Measurements from ENCODE around the gene ABCF2.

Gene ABCF2

GRCh38 chr7:151241755-151242096 is 14.7 kb upstream of the ABCF2 start:
- no peak overlapping the region for H3K18ac ChIP-seq (ENCODE audit: low read depth in 1 of 2, low read length in 2 of 2)
- no peak overlapping the region for H2BK15ac ChIP-seq (ENCODE audit: low read depth, poor library complexity, severe bottlenecking)
- no peak overlapping the region for H2AFZ ChIP-seq (ENCODE audit: low read depth, low read length)
- H4K8ac ChIP-seq (ENCODE audit: low read length) = no peak overlapping the region
- H3K9me3 ChIP-seq (ENCODE audit: control insufficient read depth, low read length) = no peaks in the 10 kb centered on the region
- H2BK5ac ChIP-seq (ENCODE audit: low read depth, low read length, poor library complexity, severe bottlenecking) = no peak overlapping the region
- no peak for DNase-seq
- peaks cover 55 to 64% of the 10 kb centered on the region in 2 experiments for H3K36me3 ChIP-seq (ENCODE audit: control insufficient read depth in 1 of 2, insufficient read depth in 2 of 2, low read depth in 1 of 2, low read length in 2 of 2)
- H2BK12ac ChIP-seq (ENCODE audit: low read length in 2 of 2) = no peak overlapping the region
- no peak overlapping the region for H3K4ac ChIP-seq (ENCODE audit: low read depth in 1 of 2, low read length in 2 of 2)
- no peaks in the 10 kb centered on the region for H3K27me3 ChIP-seq (ENCODE audit: control insufficient read depth in 1 of 2, insufficient read depth in 1 of 2, low read length in 2 of 2)
- no peak overlapping the region for H3K9ac ChIP-seq (ENCODE audit: low read length)
- H3K4me1 ChIP-seq (ENCODE audit: control insufficient read depth, insufficient read depth, low read depth, low read length) = peaks cover 22% of the 10 kb centered on the region
- 97% methylated on average over 9 of the region's 9 CpGs for WGBS
- H3K23ac ChIP-seq (ENCODE audit: low read length in 2 of 2) = no peak overlapping the region
- no peak overlapping the region for H3K4me3 ChIP-seq (ENCODE audit: insufficient read depth in 1 of 2, low read depth in 1 of 2, low read length in 2 of 2)
- H2AK5ac ChIP-seq (ENCODE audit: low read length, severe bottlenecking) = no peak overlapping the region
- H3K79me1 ChIP-seq (replicated peaks; ENCODE audit: low read length, poor library complexity, severe bottlenecking) = peaks cover 35% of the 10 kb centered on the region
- H3K4me2 ChIP-seq (ENCODE audit: low read length, poor library complexity, severe bottlenecking) = no peak overlapping the region
- no peak overlapping the region for H4K91ac ChIP-seq (ENCODE audit: low read length)
- no peak overlapping the region for H3K27ac ChIP-seq (ENCODE audit: low read length, poor library complexity, severe bottlenecking)
- no peak overlapping the region for H2BK120ac ChIP-seq (ENCODE audit: low read depth, low read length)
- H3K14ac ChIP-seq (ENCODE audit: low read length in 2 of 2) = no peak overlapping the region

GRCh38 chr7:151240942-151241754 is 14.1 kb upstream of the ABCF2 start:
- no peaks in the 10 kb centered on the region for H3K27me3 ChIP-seq (ENCODE audit: control insufficient read depth in 1 of 2, insufficient read depth in 1 of 2, low read length in 2 of 2)
- H3K4me2 ChIP-seq (ENCODE audit: low read length, poor library complexity, severe bottlenecking) = no peak overlapping the region
- no peak overlapping the region for H3K23ac ChIP-seq (ENCODE audit: low read length in 2 of 2)
- no peak overlapping the region for H3K4me3 ChIP-seq (ENCODE audit: insufficient read depth in 1 of 2, low read depth in 1 of 2, low read length in 2 of 2)
- H3K9ac ChIP-seq (ENCODE audit: low read length) = no peak overlapping the region
- H3K79me1 ChIP-seq (replicated peaks; ENCODE audit: low read length, poor library complexity, severe bottlenecking) = peaks cover 33% of the 10 kb centered on the region
- no peak overlapping the region for H4K91ac ChIP-seq (ENCODE audit: low read length)
- H2AK5ac ChIP-seq (ENCODE audit: low read length, severe bottlenecking) = no peak overlapping the region
- H3K14ac ChIP-seq (ENCODE audit: low read length in 2 of 2) = no peak overlapping the region
- no peak overlapping the region for H3K18ac ChIP-seq (ENCODE audit: low read depth in 1 of 2, low read length in 2 of 2)
- H4K8ac ChIP-seq (ENCODE audit: low read length) = no peak overlapping the region
- no peak overlapping the region for H2BK120ac ChIP-seq (ENCODE audit: low read depth, low read length)
- peaks cover 19% of the 10 kb centered on the region for H3K4me1 ChIP-seq (ENCODE audit: control insufficient read depth, insufficient read depth, low read depth, low read length)
- H3K4ac ChIP-seq (ENCODE audit: low read depth in 1 of 2, low read length in 2 of 2) = no peak overlapping the region
- no peak overlapping the region for H2BK15ac ChIP-seq (ENCODE audit: low read depth, poor library complexity, severe bottlenecking)
- no peak overlapping the region for H2AFZ ChIP-seq (ENCODE audit: low read depth, low read length)
- no peak overlapping the region for H3K27ac ChIP-seq (ENCODE audit: low read length, poor library complexity, severe bottlenecking)
- H2BK5ac ChIP-seq (ENCODE audit: low read depth, low read length, poor library complexity, severe bottlenecking) = no peak overlapping the region
- H2BK12ac ChIP-seq (ENCODE audit: low read length in 2 of 2) = no peak overlapping the region
- no peaks in the 10 kb centered on the region for H3K9me3 ChIP-seq (ENCODE audit: control insufficient read depth, low read length)
- WGBS = 93% methylated on average over 7 of the region's 7 CpGs
- H3K36me3 ChIP-seq (ENCODE audit: control insufficient read depth in 1 of 2, insufficient read depth in 2 of 2, low read depth in 1 of 2, low read length in 2 of 2) = peaks cover 61 to 70% of the 10 kb centered on the region in 2 experiments
- no peak for DNase-seq

GRCh38 chr7:151240536-151240935 is 13.5 kb upstream of the ABCF2 start:
- H3K79me1 ChIP-seq (replicated peaks; ENCODE audit: low read length, poor library complexity, severe bottlenecking) = peaks cover 33% of the 10 kb centered on the region
- H4K8ac ChIP-seq (ENCODE audit: low read length) = no peak overlapping the region
- peaks cover 67 to 75% of the 10 kb centered on the region in 2 experiments for H3K36me3 ChIP-seq (ENCODE audit: control insufficient read depth in 1 of 2, insufficient read depth in 2 of 2, low read depth in 1 of 2, low read length in 2 of 2)
- H2BK12ac ChIP-seq (ENCODE audit: low read length in 2 of 2) = no peak overlapping the region
- no peak overlapping the region for H2AFZ ChIP-seq (ENCODE audit: low read depth, low read length)
- H2BK15ac ChIP-seq (ENCODE audit: low read depth, poor library complexity, severe bottlenecking) = no peak overlapping the region
- no peak overlapping the region for H4K91ac ChIP-seq (ENCODE audit: low read length)
- H3K4ac ChIP-seq (ENCODE audit: low read depth in 1 of 2, low read length in 2 of 2) = no peak overlapping the region
- H3K9ac ChIP-seq (ENCODE audit: low read length) = no peak overlapping the region
- no peaks in the 10 kb centered on the region for H3K9me3 ChIP-seq (ENCODE audit: control insufficient read depth, low read length)
- 81% methylated on average over 3 of the region's 4 CpGs for WGBS
- H3K27me3 ChIP-seq (ENCODE audit: control insufficient read depth in 1 of 2, insufficient read depth in 1 of 2, low read length in 2 of 2) = no peaks in the 10 kb centered on the region
- H2AK5ac ChIP-seq (ENCODE audit: low read length, severe bottlenecking) = no peak overlapping the region
- no peak overlapping the region for H3K27ac ChIP-seq (ENCODE audit: low read length, poor library complexity, severe bottlenecking)
- H2BK5ac ChIP-seq (ENCODE audit: low read depth, low read length, poor library complexity, severe bottlenecking) = no peak overlapping the region
- H3K14ac ChIP-seq (ENCODE audit: low read length in 2 of 2) = no peak overlapping the region
- H3K4me2 ChIP-seq (ENCODE audit: low read length, poor library complexity, severe bottlenecking) = no peak overlapping the region
- no peak for DNase-seq
- H3K4me1 ChIP-seq (ENCODE audit: control insufficient read depth, insufficient read depth, low read depth, low read length) = peaks cover 17% of the 10 kb centered on the region
- H3K23ac ChIP-seq (ENCODE audit: low read length in 2 of 2) = no peak overlapping the region
- H3K4me3 ChIP-seq (ENCODE audit: insufficient read depth in 1 of 2, low read depth in 1 of 2, low read length in 2 of 2) = no peak overlapping the region
- H3K18ac ChIP-seq (ENCODE audit: low read depth in 1 of 2, low read length in 2 of 2) = no peak overlapping the region
- H2BK120ac ChIP-seq (ENCODE audit: low read depth, low read length) = no peak overlapping the region

- Histone ChIP-seq H2AK5ac (ENCODE audit: low read length, severe bottlenecking) (no peak overlapping the region), H2BK15ac (ENCODE audit: low read depth, poor library complexity, severe bottlenecking) (no peak overlapping the region)
- 89% methylated on average over 11 of the region's 11 CpGs for WGBS
Measured at GRCh38 chr7:151239837-151240459, 12.9 kb upstream of the ABCF2 start.

More at GRCh38 chr7:151239837-151240459, 12.9 kb upstream of the ABCF2 start:
- Histone ChIP-seq H3K4me2 (ENCODE audit: low read length, poor library complexity, severe bottlenecking) (no peak overlapping the region), H3K4me1 (ENCODE audit: control insufficient read depth, insufficient read depth, low read depth, low read length) (peaks cover 18% of the 10 kb centered on the region), H3K4me3 (ENCODE audit: insufficient read depth in 1 of 2, low read depth in 1 of 2, low read length in 2 of 2) (no peak overlapping the region), H4K91ac (ENCODE audit: low read length) (no peak overlapping the region), H2BK12ac (ENCODE audit: low read length in 2 of 2) (no peak overlapping the region), H2BK5ac (ENCODE audit: low read depth, low read length, poor library complexity, severe bottlenecking) (no peak overlapping the region), H3K14ac (ENCODE audit: low read length in 2 of 2) (no peak overlapping the region), H4K8ac (ENCODE audit: low read length) (no peak overlapping the region), H3K4ac (ENCODE audit: low read depth in 1 of 2, low read length in 2 of 2) (no peak overlapping the region), H3K27me3 (ENCODE audit: control insufficient read depth in 1 of 2, insufficient read depth in 1 of 2, low read length in 2 of 2) (no peaks in the 10 kb centered on the region), H2AFZ (ENCODE audit: low read depth, low read length) (no peak overlapping the region), H3K36me3 (ENCODE audit: control insufficient read depth in 1 of 2, insufficient read depth in 2 of 2, low read depth in 1 of 2, low read length in 2 of 2) (peaks cover 73 to 81% of the 10 kb centered on the region in 2 experiments), H3K9me3 (ENCODE audit: control insufficient read depth, low read length) (no peaks in the 10 kb centered on the region), H2BK120ac (ENCODE audit: low read depth, low read length) (no peak overlapping the region), H3K27ac (ENCODE audit: low read length, poor library complexity, severe bottlenecking) (no peak overlapping the region), H3K18ac (ENCODE audit: low read depth in 1 of 2, low read length in 2 of 2) (no peak overlapping the region), H3K79me1 (replicated peaks; ENCODE audit: low read length, poor library complexity, severe bottlenecking) (peaks cover 30% of the 10 kb centered on the region), H3K9ac (ENCODE audit: low read length) (no peak overlapping the region), H3K23ac (ENCODE audit: low read length in 2 of 2) (no peak overlapping the region)
- DNase-seq = no peak
